ENCODE results near the gene ALLC.

DNA sequence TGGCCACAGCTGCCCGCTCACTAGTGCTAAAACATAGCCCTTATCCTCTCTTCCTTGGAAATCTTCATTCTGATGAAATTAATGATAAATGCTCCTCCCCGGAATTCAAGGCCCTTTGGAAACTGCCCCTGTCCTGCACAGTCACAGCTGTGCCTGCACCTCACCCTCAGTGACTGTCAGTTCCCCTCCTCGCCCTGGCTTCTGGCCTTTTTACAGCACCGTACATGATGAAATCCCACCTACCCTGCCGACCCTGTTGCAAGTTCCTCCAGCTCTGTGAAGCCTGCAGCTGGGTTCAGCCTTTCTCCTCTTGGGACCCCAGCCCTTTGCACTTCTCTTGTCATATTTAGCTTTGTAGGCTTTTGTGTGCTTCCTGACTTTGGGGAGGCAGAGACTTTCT lies 93.8 kb downstream of the ALLC start:
- TF ChIP-seq, protein P1, sequence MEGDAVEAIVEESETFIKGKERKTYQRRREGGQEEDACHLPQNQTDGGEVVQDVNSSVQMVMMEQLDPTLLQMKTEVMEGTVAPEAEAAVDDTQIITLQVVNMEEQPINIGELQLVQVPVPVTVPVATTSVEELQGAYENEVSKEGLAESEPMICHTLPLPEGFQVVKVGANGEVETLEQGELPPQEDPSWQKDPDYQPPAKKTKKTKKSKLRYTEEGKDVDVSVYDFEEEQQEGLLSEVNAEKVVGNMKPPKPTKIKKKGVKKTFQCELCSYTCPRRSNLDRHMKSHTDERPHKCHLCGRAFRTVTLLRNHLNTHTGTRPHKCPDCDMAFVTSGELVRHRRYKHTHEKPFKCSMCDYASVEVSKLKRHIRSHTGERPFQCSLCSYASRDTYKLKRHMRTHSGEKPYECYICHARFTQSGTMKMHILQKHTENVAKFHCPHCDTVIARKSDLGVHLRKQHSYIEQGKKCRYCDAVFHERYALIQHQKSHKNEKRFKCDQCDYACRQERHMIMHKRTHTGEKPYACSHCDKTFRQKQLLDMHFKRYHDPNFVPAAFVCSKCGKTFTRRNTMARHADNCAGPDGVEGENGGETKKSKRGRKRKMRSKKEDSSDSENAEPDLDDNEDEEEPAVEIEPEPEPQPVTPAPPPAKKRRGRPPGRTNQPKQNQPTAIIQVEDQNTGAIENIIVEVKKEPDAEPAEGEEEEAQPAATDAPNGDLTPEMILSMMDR (IDR thresholded peaks at IDR 0.05; ENCODE audit: insufficient read depth, low read length, poor library complexity, severe bottlenecking), result no peak
- no peak for TF ChIP-seq EZH2phosphoT487 (conservative IDR thresholded peaks at IDR 0.05; ENCODE audit: low read length)
